Loucy (cell line): Measurements from ENCODE around the gene PBRM1.

Experiments
- H2AFZ ChIP-seq: fragments of 200-600 bp; sonication (generic); 2 replicates; pipeline ENCODE4 v1.6.0; 2016; ENCODE audit warnings: antibody characterized with exemption, mild to moderate bottlenecking, low read length, moderate library complexity
- H3F3A ChIP-seq: fragments of 200-600 bp; 2 replicates; pipeline ENCODE4 v1.6.0; 2016; ENCODE audit warnings: antibody characterized with exemption, low read depth, mild to moderate bottlenecking
- H3K27me3 ChIP-seq: fragments of 200-600 bp; sonication (generic); 2 replicates; pipeline ENCODE4 v1.6.1; 2014; ENCODE audit warnings: low read length, mild to moderate bottlenecking; ENCODE audit not compliant: insufficient read depth, poor library complexity, severe bottlenecking
- H3K36me3 ChIP-seq: fragments of 200-600 bp; sonication (generic); 2 replicates; pipeline ENCODE4 v1.6.1; 2016; ENCODE audit warnings: low read length; ENCODE audit not compliant: insufficient read depth
- H3K4me1 ChIP-seq: fragments of 200-600 bp; sonication (generic); 2 replicates; pipeline ENCODE4 v1.5.1; 2014; ENCODE audit warnings: low read length, mild to moderate bottlenecking; ENCODE audit not compliant: insufficient read depth, poor library complexity, severe bottlenecking
- H3K4me2 ChIP-seq: fragments of 200-600 bp; sonication (generic); 2 replicates; pipeline ENCODE4 v1.6.0; 2014; ENCODE audit warnings: antibody characterized with exemption, low read length, low read depth, mild to moderate bottlenecking; ENCODE audit not compliant: poor library complexity, severe bottlenecking
- H3K4me3 ChIP-seq: fragments of 200-600 bp; sonication (generic); 2 replicates; pipeline ENCODE4 v1.5.1; 2014; ENCODE audit warnings: low read length, mild to moderate bottlenecking, mixed read lengths; ENCODE audit not compliant: poor library complexity, severe bottlenecking
- H3K79me2 ChIP-seq: fragments of 200-600 bp; sonication (generic); 2 replicates; pipeline ENCODE4 v1.6.1; 2014; ENCODE audit warnings: low read length; ENCODE audit not compliant: insufficient read depth
- H3K9ac ChIP-seq: fragments of 200-600 bp; sonication (generic); 2 replicates; pipeline ENCODE4 v1.6.0; 2014; ENCODE audit warnings: mild to moderate bottlenecking, low read depth, low read length, moderate library complexity; ENCODE audit not compliant: poor library complexity, severe bottlenecking
- H3K9me2 ChIP-seq: fragments of 200-600 bp; sonication (generic); replicated peaks from 2 replicates; pipeline ENCODE4 v1.6.1; 2016; ENCODE audit warnings: low read depth, low read length, mixed read lengths
- H3K9me3 ChIP-seq: fragments of 200-600 bp; sonication (generic); 2 replicates; pipeline ENCODE4 v1.6.1; 2014; ENCODE audit warnings: mild to moderate bottlenecking, antibody characterized with exemption, low read length, low read depth; ENCODE audit not compliant: insufficient read depth
- H4K20me1 ChIP-seq: fragments of 200-600 bp; sonication (generic); 2 replicates; pipeline ENCODE4 v1.6.0; 2014; ENCODE audit warnings: antibody characterized with exemption, low read length, mild to moderate bottlenecking; ENCODE audit not compliant: insufficient read depth, poor library complexity, severe bottlenecking
- CTCF ChIP-seq: fragments of 200-600 bp; sonication (generic); conservative IDR thresholded peaks from 2 replicates; pipeline ENCODE4 v1.5.1; 2014; ENCODE audit warnings: mild to moderate bottlenecking, antibody characterized with exemption, low read length
- EZH2phosphoT487 ChIP-seq: fragments of 200-600 bp; IDR thresholded peaks from 2 replicates; pipeline ENCODE4 v1.6.1; 2018; ENCODE audit warnings: antibody characterized with exemption, mild to moderate bottlenecking, moderate library complexity, borderline replicate concordance

PBRM1 gene

GRCh38 chr3:52554026-52554755, 131.5 kb downstream of the PBRM1 start:
- no peak overlapping the region for H2AFZ ChIP-seq
- H3F3A ChIP-seq: no peaks in the 10 kb centered on the region
- no peaks in the 10 kb centered on the region for H3K9me2 ChIP-seq
- no peak overlapping the region for H3K4me2 ChIP-seq
- no peaks in the 10 kb centered on the region for H3K27me3 ChIP-seq
- no peaks in the 10 kb centered on the region for H3K9me3 ChIP-seq
- peaks cover 77% of the 10 kb centered on the region; the same call in 1 of the 2 replicates for H3K36me3 ChIP-seq
- no peaks in the 10 kb centered on the region for H3K79me2 ChIP-seq
- H3K4me1 ChIP-seq: no peaks in the 10 kb centered on the region
- no peak overlapping the region for H3K4me3 ChIP-seq
- no peaks in the 10 kb centered on the region for H4K20me1 ChIP-seq
- no peak for TF ChIP-seq CTCF
- TF ChIP-seq EZH2phosphoT487: no peak
- no peak overlapping the region for H3K9ac ChIP-seq

GRCh38 chr3:52552089-52552488, 133.6 kb downstream of the PBRM1 start:
- TF ChIP-seq EZH2phosphoT487 (no peak), CTCF (no peak)
- Histone ChIP-seq H3K9me2 (no peaks in the 10 kb centered on the region), H3K4me2 (no peak overlapping the region), H3F3A (peaks cover 3% of the 10 kb centered on the region; the same call in 1 of the 2 replicates), H3K9ac (no peak overlapping the region), H4K20me1 (no peaks in the 10 kb centered on the region), H3K9me3 (no peaks in the 10 kb centered on the region), H2AFZ (no peak overlapping the region), H3K27me3 (no peaks in the 10 kb centered on the region), H3K4me3 (no peak overlapping the region), H3K4me1 (no peaks in the 10 kb centered on the region), H3K36me3 (peaks cover 74% of the 10 kb centered on the region; the same call in 1 of the 2 replicates), H3K79me2 (no peaks in the 10 kb centered on the region)

GRCh38 chr3:52551118-52551517, 134.6 kb downstream of the PBRM1 start:
- no peaks in the 10 kb centered on the region for H4K20me1 ChIP-seq
- no peaks in the 10 kb centered on the region for H3K27me3 ChIP-seq
- no peak overlapping the region for H3K9ac ChIP-seq
- H3K9me2 ChIP-seq: no peaks in the 10 kb centered on the region
- no peak overlapping the region for H2AFZ ChIP-seq
- peaks cover 76% of the 10 kb centered on the region; the same call in 1 of the 2 replicates for H3K36me3 ChIP-seq
- no peak overlapping the region for H3K4me3 ChIP-seq
- no peaks in the 10 kb centered on the region for H3K9me3 ChIP-seq
- no peak overlapping the region for H3K4me2 ChIP-seq
- no peaks in the 10 kb centered on the region for H3K4me1 ChIP-seq
- TF ChIP-seq CTCF (no peak), EZH2phosphoT487 (no peak)
- H3K79me2 ChIP-seq: no peaks in the 10 kb centered on the region
- H3F3A ChIP-seq: peaks cover 3% of the 10 kb centered on the region; the same call in 1 of the 2 replicates
